ENCODE results near the gene SPATA31C2. TPM values are rescaled to one million over a fixed set of nuclear protein-coding genes. Genes with fewer than 3 reads are reported as not detected.
"Not testable (repeated sequence)": the region's sequence is repeated elsewhere in the genome, so short reads cannot be mapped to it uniquely, and the experiment has no call there.

SPATA31C2 gene
- polyA plus RNA-seq (2013, experiment 1 of 2): 0.04 TPM
- 0.03 TPM for polyA plus RNA-seq (2013, experiment 2 of 2)

DNA sequence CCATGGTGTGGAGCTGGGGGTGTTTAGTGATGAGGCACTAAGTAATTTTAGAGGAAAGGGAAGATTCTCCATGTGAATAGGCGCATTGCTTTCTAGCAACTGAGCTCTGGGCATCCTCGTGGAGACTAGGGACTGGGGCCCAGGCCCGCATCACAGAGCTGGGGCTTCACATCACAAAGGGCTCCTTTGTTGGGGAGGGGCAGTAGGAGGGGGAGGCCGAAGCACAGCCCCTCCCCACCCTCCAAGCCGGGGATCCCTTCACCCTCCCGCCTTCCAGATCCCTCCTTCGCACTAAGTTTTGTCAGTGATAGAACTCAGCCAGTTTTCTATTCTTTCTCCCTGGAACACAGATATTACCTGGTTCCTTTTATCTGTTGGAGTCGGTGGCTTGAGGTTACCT lies at the start of gene SPATA31C2:
Gene SPATA31C2 (minus strand): TSS at position 101 of the 400 bp plus-strand sequence. CDS start 29 bp downstream, at position 72.
- H3K4me2 ChIP-seq (ENCODE audit: low read length); H3K18ac ChIP-seq (ENCODE audit: low read length); H2BK5ac ChIP-seq (ENCODE audit: low read length); H4K5ac ChIP-seq (ENCODE audit: low read length); DNase-seq; H4K8ac ChIP-seq (ENCODE audit: low read depth, low read length); H3K27me3 ChIP-seq (ENCODE audit: insufficient read depth, low read length, poor library complexity); H3K4ac ChIP-seq (ENCODE audit: low read depth, low read length); H3K27ac ChIP-seq (ENCODE audit: low read depth, low read length); H3K23ac ChIP-seq (ENCODE audit: low read length); H3K56ac ChIP-seq (ENCODE audit: low read length); H2BK120ac ChIP-seq (ENCODE audit: low read depth, low read length); H2BK15ac ChIP-seq (replicated peaks; ENCODE audit: low read depth); H3K79me2 ChIP-seq (ENCODE audit: control insufficient read depth, insufficient read depth, low read length); H3K4me3 ChIP-seq (ENCODE audit: low read length); H2AK5ac ChIP-seq (ENCODE audit: low read length); H3K4me1 ChIP-seq (ENCODE audit: control insufficient read depth, low read depth, low read length); H3K79me1 ChIP-seq (ENCODE audit: low read length); H3K36me3 ChIP-seq (ENCODE audit: control insufficient read depth, insufficient read depth, low read length); H3K9ac ChIP-seq (ENCODE audit: low read length): not testable (repeated sequence)
- WGBS (ENCODE audit: extremely low coverage, insufficient coverage, low lambda C conversion rate): no CpG with 5 or more reads among the region's 8 CpGs

DNA sequence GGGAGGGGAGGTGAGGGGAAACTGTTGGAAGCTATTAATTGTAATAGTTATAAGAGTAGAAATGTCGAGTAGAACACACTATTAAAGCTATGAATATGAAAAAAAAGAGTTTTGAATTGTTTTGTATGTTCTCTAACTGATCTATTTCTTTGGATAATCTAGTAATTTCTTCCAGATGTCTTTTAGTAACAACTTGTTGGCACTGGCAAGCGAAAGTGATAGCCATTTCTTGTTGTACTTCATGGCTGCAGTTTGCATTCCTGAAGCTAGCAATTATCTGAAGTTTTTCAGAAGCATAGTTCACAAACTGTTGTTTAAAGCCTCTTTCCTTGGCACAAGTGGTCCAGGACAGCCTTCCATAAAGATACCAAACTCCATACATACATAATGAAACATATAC lies 49.4 kb upstream of the SPATA31C2 start:
- Histone ChIP-seq H3K4me2 (ENCODE audit: low read length) (no peak overlapping the region), H3K18ac (ENCODE audit: low read length) (no peak overlapping the region), H3K79me1 (ENCODE audit: low read length) (no peaks in the 10 kb centered on the region), H3K27ac (ENCODE audit: low read depth, low read length) (no peak overlapping the region), H3K4me3 (ENCODE audit: low read length) (no peak overlapping the region), H2BK120ac (ENCODE audit: low read depth, low read length) (no peak overlapping the region), H3K4ac (ENCODE audit: low read depth, low read length) (no peak overlapping the region), H2BK15ac (replicated peaks; ENCODE audit: low read depth) (no peak overlapping the region), H3K9ac (ENCODE audit: low read length) (no peak overlapping the region), H3K36me3 (ENCODE audit: control insufficient read depth, insufficient read depth, low read length) (no peaks in the 10 kb centered on the region), H2BK5ac (ENCODE audit: low read length) (no peak overlapping the region), H3K27me3 (ENCODE audit: insufficient read depth, low read length, poor library complexity) (no peaks in the 10 kb centered on the region), H3K23ac (ENCODE audit: low read length) (no peak overlapping the region), H2AK5ac (ENCODE audit: low read length) (no peak overlapping the region), H3K56ac (ENCODE audit: low read length) (no peak overlapping the region), H3K4me1 (ENCODE audit: control insufficient read depth, low read depth, low read length) (no peaks in the 10 kb centered on the region), H4K5ac (ENCODE audit: low read length) (no peak overlapping the region), H3K79me2 (ENCODE audit: control insufficient read depth, insufficient read depth, low read length) (no peaks in the 10 kb centered on the region), H4K8ac (ENCODE audit: low read depth, low read length) (no peak overlapping the region)
- 100% methylated on average over 1 of the region's 2 CpGs for WGBS (ENCODE audit: extremely low coverage, insufficient coverage, low lambda C conversion rate)
- DNase-seq: no peak

DNA sequence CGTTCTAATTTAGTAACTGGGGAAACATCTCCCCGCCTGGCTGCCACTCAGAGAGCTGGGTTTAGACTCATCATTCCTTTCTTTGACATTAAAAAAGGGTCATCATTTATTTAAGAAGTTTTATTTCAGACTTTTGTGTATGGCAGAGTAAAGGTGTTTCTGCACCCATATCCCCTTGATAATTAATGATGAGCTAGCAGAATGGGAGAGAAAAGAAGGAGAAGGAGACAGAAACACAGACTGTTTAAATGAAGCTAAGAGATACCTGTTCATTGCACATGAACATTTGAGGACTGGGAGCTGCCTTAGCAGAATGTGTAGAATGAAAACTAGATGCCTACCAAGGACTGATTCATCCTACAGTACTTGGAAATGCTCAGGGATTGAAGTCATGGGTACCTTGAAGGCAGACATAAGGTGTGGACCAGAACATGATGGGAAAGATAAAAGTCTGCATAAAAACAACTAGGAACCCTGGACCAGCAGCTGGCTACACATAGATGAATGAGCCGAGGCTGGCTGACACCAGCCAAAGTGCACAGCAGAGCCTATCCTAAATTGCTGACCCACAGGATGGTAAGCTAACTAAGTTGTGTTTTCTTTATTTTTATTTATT lies 48.3 kb upstream of the SPATA31C2 start:
- no peak overlapping the region for H3K56ac ChIP-seq (ENCODE audit: low read length)
- no peaks in the 10 kb centered on the region for H3K79me1 ChIP-seq (ENCODE audit: low read length)
- H3K23ac ChIP-seq (ENCODE audit: low read length): no peak overlapping the region
- no peak overlapping the region for H4K5ac ChIP-seq (ENCODE audit: low read length)
- no peaks in the 10 kb centered on the region for H3K27me3 ChIP-seq (ENCODE audit: insufficient read depth, low read length, poor library complexity)
- H4K8ac ChIP-seq (ENCODE audit: low read depth, low read length): no peak overlapping the region
- H3K79me2 ChIP-seq (ENCODE audit: control insufficient read depth, insufficient read depth, low read length): no peaks in the 10 kb centered on the region
- no peak overlapping the region for H3K4me2 ChIP-seq (ENCODE audit: low read length)
- no CpG with 5 or more reads among the region's 3 CpGs for whole genome bisulfite sequencing (ENCODE audit: extremely low coverage, insufficient coverage, low lambda C conversion rate)
- H2BK5ac ChIP-seq (ENCODE audit: low read length): no peak overlapping the region
- DNase-seq: no peak
- H3K4me3 ChIP-seq (ENCODE audit: low read length): no peak overlapping the region
- no peak overlapping the region for H3K9ac ChIP-seq (ENCODE audit: low read length)
- no peaks in the 10 kb centered on the region for H3K4me1 ChIP-seq (ENCODE audit: control insufficient read depth, low read depth, low read length)
- no peaks in the 10 kb centered on the region for H3K36me3 ChIP-seq (ENCODE audit: control insufficient read depth, insufficient read depth, low read length)
- no peak overlapping the region for H3K27ac ChIP-seq (ENCODE audit: low read depth, low read length)
- no peak overlapping the region for H3K18ac ChIP-seq (ENCODE audit: low read length)
- H2BK15ac ChIP-seq (replicated peaks; ENCODE audit: low read depth): no peak overlapping the region
- H2BK120ac ChIP-seq (ENCODE audit: low read depth, low read length): no peak overlapping the region
- no peak overlapping the region for H2AK5ac ChIP-seq (ENCODE audit: low read length)
- H3K4ac ChIP-seq (ENCODE audit: low read depth, low read length): no peak overlapping the region

DNA sequence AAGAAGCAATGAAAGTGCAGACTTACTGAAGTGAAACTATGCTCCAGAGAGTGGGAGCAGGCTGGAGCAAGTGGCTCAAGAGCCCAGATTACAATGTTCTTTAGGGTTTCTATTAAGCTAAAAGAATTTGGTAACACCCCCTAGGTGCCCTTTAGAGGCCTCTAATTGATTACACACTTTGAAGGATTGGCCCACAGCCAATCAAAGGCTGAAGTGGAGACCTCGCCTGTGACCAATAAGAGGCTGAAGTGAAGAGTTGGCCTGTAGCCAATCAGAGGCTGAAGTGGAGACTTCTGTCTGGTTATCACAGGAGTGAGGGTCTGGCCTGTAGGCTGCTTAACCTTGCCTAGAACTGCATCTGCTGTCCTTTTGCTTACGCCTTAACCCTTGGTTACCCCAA lies 46.7 kb upstream of the SPATA31C2 start:
- Histone ChIP-seq H3K56ac (ENCODE audit: low read length) (no peak overlapping the region), H2BK120ac (ENCODE audit: low read depth, low read length) (no peak overlapping the region), H3K79me2 (ENCODE audit: control insufficient read depth, insufficient read depth, low read length) (no peaks in the 10 kb centered on the region), H3K9ac (ENCODE audit: low read length) (no peak overlapping the region), H3K18ac (ENCODE audit: low read length) (no peak overlapping the region), H3K23ac (ENCODE audit: low read length) (no peak overlapping the region), H2BK15ac (replicated peaks; ENCODE audit: low read depth) (no peak overlapping the region), H3K27ac (ENCODE audit: low read depth, low read length) (no peak overlapping the region), H4K5ac (ENCODE audit: low read length) (no peak overlapping the region), H3K4me3 (ENCODE audit: low read length) (no peak overlapping the region), H3K79me1 (ENCODE audit: low read length) (no peaks in the 10 kb centered on the region), H3K4ac (ENCODE audit: low read depth, low read length) (no peak overlapping the region), H3K36me3 (ENCODE audit: control insufficient read depth, insufficient read depth, low read length) (no peaks in the 10 kb centered on the region), H2BK5ac (ENCODE audit: low read length) (no peak overlapping the region), H3K4me1 (ENCODE audit: control insufficient read depth, low read depth, low read length) (no peaks in the 10 kb centered on the region), H3K27me3 (ENCODE audit: insufficient read depth, low read length, poor library complexity) (no peaks in the 10 kb centered on the region), H3K4me2 (ENCODE audit: low read length) (no peak overlapping the region), H4K8ac (ENCODE audit: low read depth, low read length) (no peak overlapping the region), H2AK5ac (ENCODE audit: low read length) (no peak overlapping the region)
- WGBS (ENCODE audit: extremely low coverage, insufficient coverage, low lambda C conversion rate): no CpG with 5 or more reads among the region's 2 CpGs
- no peak for DNase-seq

DNA sequence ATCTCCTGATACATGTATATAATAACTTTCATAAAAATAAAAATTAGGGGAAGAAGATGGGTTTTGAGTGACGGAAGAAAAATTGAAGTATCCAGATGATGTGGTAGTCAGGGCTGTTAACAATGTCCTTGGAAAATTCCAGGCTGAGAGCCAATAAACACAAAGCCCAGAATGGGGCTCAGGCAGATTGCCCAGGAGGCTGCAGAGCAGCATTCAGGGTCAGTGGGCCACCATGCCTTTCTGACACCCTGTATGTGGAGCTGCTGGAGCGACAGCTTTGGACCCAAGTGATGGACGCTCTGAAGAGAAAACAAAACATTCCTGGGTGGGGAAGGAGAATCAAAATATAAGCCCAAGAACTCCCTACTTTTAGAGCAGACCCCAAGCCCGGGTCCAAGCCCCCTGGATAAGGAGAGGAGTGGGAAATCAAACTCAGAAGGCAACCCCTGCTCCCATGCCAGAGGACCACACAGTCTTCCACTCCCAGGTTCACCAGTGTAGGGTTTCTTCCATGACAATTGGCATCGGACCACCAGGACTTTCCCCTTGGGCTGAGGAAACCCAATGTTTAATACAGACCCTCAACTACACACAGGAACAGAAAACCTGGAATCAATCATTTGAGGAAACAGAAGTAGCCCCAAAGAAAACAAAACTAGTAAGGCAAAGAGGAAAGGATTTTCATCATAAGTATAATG lies 45.7 kb upstream of the SPATA31C2 start:
- H3K18ac ChIP-seq (ENCODE audit: low read length): no peak overlapping the region
- H3K4me2 ChIP-seq (ENCODE audit: low read length): no peak overlapping the region
- no peaks in the 10 kb centered on the region for H3K4me1 ChIP-seq (ENCODE audit: control insufficient read depth, low read depth, low read length)
- H3K79me1 ChIP-seq (ENCODE audit: low read length): no peaks in the 10 kb centered on the region
- no peak overlapping the region for H2AK5ac ChIP-seq (ENCODE audit: low read length)
- no peak overlapping the region for H3K27ac ChIP-seq (ENCODE audit: low read depth, low read length)
- WGBS (ENCODE audit: extremely low coverage, insufficient coverage, low lambda C conversion rate): 100% methylated on average over 1 of the region's 5 CpGs
- no peak overlapping the region for H3K4me3 ChIP-seq (ENCODE audit: low read length)
- H3K23ac ChIP-seq (ENCODE audit: low read length): no peak overlapping the region
- H4K8ac ChIP-seq (ENCODE audit: low read depth, low read length): no peak overlapping the region
- H3K27me3 ChIP-seq (ENCODE audit: insufficient read depth, low read length, poor library complexity): no peaks in the 10 kb centered on the region
- no peak overlapping the region for H3K9ac ChIP-seq (ENCODE audit: low read length)
- no peak overlapping the region for H2BK15ac ChIP-seq (replicated peaks; ENCODE audit: low read depth)
- no peak for DNase-seq
- H2BK5ac ChIP-seq (ENCODE audit: low read length): no peak overlapping the region
- H3K79me2 ChIP-seq (ENCODE audit: control insufficient read depth, insufficient read depth, low read length): no peaks in the 10 kb centered on the region
- H3K36me3 ChIP-seq (ENCODE audit: control insufficient read depth, insufficient read depth, low read length): no peaks in the 10 kb centered on the region
- H3K4ac ChIP-seq (ENCODE audit: low read depth, low read length): no peak overlapping the region
- no peak overlapping the region for H3K56ac ChIP-seq (ENCODE audit: low read length)
- H4K5ac ChIP-seq (ENCODE audit: low read length): no peak overlapping the region
- no peak overlapping the region for H2BK120ac ChIP-seq (ENCODE audit: low read depth, low read length)
